HG03025 (cell line): Measurements from ENCODE around the gene DENND10.
"Not testable (repeated sequence)": the region's sequence is repeated elsewhere in the genome, so short reads cannot be mapped to it uniquely, and the experiment has no call there.

Experiments used
- ATAC-seq: cut with Tn5 transposase; IDR thresholded peaks from one replicate; pipeline ENCODE4 v1.9.1; 2021; ENCODE audit warnings: mild to moderate bottlenecking, moderate library complexity; ENCODE audit not compliant: unreplicated experiment, low FRiP score

Gene DENND10

GRCh38 chr10:119129721-119130120 lies 25.8 kb downstream of the DENND10 start:
- ATAC-seq: no peak

DNA sequence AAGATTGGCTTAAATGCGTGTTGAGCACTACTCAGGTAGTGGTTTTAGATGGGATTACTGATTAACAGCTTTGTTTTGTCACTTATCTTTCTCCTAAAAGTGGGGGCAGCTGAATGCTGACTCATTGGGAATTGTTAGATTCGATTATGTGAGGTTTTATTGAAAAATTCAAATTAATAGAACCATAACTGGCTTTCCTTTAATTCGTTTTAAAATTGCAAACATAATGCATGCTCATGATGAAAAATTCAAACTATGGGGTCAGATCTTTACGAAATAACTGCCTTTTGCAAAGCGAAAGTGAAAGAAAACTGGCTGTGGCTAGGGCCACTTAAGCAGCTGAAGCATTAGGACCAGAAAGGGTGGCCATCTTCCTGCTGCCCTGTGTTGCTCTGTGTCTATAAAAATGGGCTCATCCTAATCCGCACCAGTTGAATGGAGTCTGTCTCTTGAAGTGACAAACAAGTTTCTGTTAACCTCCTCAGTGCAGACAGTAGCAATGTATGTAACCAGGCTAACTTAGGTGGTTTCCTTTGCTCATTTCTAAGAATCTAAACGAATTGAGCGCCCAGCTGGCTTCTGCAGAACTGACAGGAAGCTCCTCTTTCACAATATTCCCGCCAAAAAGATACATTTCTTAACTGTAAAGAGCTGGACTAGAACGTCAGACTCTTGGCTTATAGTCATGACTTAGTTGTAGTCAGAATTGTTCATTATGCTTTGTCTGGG lies 27.8 kb downstream of the DENND10 start:
- ATAC-seq: no peak

- ATAC-seq: no peak
Measured at GRCh38 chr10:119132521-119133345, 28.8 kb downstream of the DENND10 start.

DNA sequence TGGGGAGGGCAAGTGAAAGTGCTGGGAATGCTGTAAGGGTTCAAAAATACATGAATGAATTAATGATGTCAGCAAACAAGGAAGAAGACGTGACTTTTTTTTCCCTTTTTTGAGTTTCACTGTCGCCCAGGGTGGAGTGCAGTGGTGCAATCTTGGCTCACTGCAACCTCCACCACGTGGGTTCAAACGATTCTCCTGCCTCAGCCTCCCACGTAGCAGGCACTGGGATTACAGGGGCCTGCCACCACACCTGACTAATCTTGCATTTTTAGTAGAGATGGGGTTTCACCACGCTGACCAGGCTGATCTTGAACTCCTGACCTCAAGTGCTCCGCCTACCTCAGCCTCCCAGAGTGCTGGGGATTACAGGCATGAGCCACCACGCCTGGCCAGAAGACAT lies 30.0 kb downstream of the DENND10 start:
- ATAC-seq: no peak

- ATAC-seq: no peak
Measured at GRCh38 chr10:119135513-119135881, 31.6 kb downstream of the DENND10 start.

GRCh38 chr10:119136084-119136483 lies 32.2 kb downstream of the DENND10 start:
- ATAC-seq: no peak

DNA sequence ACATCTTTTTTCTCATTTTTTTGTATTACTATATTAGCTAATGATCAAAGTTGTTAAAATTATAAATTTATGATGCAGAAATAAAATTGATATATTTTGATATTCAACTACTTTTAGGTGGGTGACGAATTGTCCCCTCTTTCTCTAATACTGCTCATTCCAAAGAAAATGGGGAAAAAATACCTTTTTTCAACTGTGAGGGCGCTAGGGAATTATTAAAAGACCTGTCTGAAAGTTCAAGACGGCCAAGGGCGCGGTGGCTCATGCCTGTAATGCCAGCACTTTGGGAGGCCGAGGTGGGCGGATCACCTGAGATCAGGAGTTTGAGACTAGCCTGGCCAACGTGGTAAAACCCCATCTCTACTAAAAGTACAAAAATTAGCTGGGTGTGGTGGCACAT lies 34.0 kb downstream of the DENND10 start:
- ATAC-seq: not testable (repeated sequence)

DNA sequence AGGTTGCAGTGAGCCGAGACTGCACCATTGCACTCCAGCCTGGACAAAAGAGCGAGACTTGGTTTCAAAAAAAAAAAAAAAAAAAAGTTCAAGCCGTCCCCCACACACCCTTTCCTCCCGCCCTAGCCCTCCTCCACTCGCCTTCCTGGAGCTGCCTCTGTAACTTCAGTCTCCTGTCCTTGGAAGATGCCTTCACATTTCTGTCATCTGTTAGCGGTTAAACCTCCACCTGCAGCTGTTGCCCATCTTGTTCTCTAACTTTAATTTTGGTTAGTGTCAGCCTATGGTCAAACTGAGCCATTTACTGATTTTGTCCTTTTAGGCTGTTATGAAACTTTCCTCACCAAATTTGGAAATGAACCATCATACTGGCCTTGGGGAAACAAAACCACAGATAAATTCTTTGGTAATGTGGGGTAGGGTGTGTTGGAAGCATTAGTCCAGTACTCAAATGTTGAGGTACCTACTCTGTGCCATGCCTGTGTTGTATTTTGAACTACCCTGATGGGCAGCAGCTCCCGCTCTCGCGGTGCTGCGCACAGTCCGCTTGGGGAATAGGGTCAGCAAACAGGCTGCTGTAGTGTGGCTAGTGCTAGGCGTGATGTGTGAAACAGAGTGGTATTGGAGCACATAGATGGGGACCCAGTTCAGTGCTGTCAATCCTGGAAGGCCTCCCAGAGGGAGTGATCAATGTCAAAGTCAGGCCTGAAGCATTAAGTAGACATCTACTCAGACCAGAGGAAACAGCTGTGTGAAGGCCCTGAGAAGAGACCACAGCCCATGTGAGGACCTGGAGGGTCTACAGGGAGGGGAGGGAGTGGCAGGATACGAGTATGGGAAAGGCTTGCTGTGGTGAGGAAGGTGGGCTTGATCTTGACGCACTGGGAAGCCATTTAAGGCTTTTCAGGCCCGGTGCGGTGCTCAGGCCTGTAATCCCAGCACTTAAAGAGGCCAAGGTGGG lies 34.7 kb downstream of the DENND10 start:
- no peak for ATAC-seq

DNA sequence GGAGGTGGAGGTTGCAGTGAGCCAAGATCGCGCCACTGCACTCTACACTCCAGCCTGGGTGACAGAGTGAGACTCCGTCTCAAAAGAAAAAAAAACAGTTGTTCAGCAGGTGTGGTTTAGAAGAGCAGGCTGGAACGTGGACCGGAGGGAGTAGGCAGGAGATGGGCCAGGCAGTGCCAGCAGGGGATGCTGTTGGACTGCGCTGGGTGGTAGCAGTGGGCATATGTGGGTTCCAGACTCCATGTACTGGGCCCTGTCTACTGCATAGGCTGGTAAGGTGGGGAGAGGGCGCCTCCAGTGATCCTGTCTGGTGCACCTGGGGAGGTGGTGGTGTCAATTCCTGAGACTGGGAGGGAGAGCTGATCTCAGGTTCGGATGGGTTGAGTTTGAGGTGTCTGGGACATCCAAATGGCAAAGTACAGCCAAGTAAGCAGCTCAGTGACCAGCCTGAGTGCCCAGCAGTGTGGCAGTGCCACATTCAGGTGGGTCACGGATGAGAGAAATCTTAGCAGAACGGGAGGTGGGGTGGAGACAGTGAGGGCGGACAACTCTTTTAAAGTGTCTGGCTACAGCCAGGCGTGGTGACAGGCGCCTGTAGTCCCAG lies 35.7 kb downstream of the DENND10 start:
- ATAC-seq: no peak

- no peak for ATAC-seq
Measured at GRCh38 chr10:119140603-119141245, 36.8 kb downstream of the DENND10 start.

GRCh38 chr10:119143657-119144056 lies 39.7 kb downstream of the DENND10 start:
- ATAC-seq: no peak

DNA sequence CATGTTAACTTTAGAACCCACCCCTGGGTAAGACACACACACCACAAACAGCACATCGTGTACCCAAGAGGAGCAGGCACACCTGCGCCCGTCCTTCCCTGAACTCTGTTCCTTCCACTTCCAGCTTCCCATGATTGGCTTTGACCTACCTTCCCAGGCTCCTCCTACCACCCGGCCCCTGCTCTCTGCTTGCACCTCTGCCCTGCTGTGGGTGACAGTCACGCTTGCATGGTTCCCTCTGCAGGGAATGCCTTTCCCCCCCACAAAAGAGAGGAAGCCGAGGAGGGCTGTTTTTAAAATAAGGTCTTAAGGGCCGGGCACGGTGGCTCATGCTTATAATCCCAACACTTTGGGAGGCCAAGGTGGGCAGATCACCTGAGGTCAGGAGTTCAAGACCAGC lies 45.2 kb downstream of the DENND10 start:
- ATAC-seq: no peak

GRCh38 chr10:119149729-119150128 lies 45.8 kb downstream of the DENND10 start:
- no peak for ATAC-seq

- not testable (repeated sequence) for ATAC-seq
Measured at GRCh38 chr10:119151601-119152000, 47.7 kb downstream of the DENND10 start.

- ATAC-seq: no peak
Measured at GRCh38 chr10:119153041-119153440, 49.1 kb downstream of the DENND10 start.

DNA sequence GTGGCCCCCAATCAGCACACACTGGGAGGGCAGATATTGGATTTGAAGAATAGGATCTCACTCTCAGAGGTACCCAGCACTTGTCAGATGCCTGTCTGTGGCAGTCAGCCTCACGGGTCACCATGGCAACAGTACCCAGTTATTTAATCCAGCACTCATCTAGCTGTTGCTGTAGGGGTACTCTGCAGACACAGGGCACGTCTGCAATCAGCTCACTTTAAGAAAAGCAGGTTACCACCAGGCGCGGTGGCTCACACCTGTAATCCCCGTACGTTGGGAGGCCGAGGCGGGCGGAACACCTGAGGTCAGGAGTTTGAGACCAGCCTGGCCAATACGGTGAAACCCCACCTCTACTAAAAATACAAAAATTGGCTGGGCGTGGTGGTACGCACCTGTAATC lies 49.7 kb downstream of the DENND10 start:
- no peak for ATAC-seq

- no peak for ATAC-seq
Measured at GRCh38 chr10:119159332-119159731, 55.4 kb downstream of the DENND10 start.

GRCh38 chr10:119161680-119162451 lies 58.0 kb downstream of the DENND10 start:
- ATAC-seq: no peak

GRCh38 chr10:119162452-119163092 lies 58.7 kb downstream of the DENND10 start:
- no peak for ATAC-seq
